Lung (tissue), 12 donors: ENCODE results near the gene NRP2. TPM values are rescaled to one million over a fixed set of nuclear protein-coding genes. Genes with fewer than 3 reads are reported as not detected.

Experiments used
- ATAC-seq: fragments of 200-7000 bp; cut with Tn5 transposase; one replicate; pipeline ENCODE4 v1.9.1; 2020; ENCODE audit warnings: moderate number of reproducible peaks; ENCODE audit not compliant: insufficient read depth, low FRiP score
- DNase-seq, 3 donors: peaks; one replicate each; pipeline ENCODE4 v3.0.0-alpha.2; 2013 to 2017
- H3K27ac ChIP-seq, 2 donors: one replicate each; pipeline ENCODE4 v1.5.1; 2013; ENCODE audit warnings: mild to moderate bottlenecking in 2 of 2, moderate library complexity in 2 of 2, control low read depth in 1 of 2, inconsistent platforms in 1 of 2, low read depth in 1 of 2, low read length in 1 of 2
- H3K27me3 ChIP-seq, 3 donors: one replicate each; pipeline ENCODE4 v1.5.1; 2013; ENCODE audit warnings: low read length in 2 of 3; ENCODE audit not compliant: control insufficient read depth in 3 of 3, insufficient read depth in 3 of 3
- H3K36me3 ChIP-seq, 4 donors: one replicate each; pipeline ENCODE4 v1.5.1; 2013; ENCODE audit warnings: low read length in 4 of 4, mild to moderate bottlenecking in 1 of 4, moderate library complexity in 1 of 4; ENCODE audit not compliant: control insufficient read depth in 4 of 4, insufficient read depth in 4 of 4
- H3K4me1 ChIP-seq, 5 donors: one replicate each; pipeline ENCODE4 v1.5.1; 2013; ENCODE audit warnings: low read length in 5 of 5, mild to moderate bottlenecking in 2 of 5, moderate library complexity in 1 of 5; ENCODE audit not compliant: control insufficient read depth in 5 of 5, insufficient read depth in 5 of 5
- H3K4me3 ChIP-seq: one replicate; pipeline ENCODE4 v1.5.1; 2013; ENCODE audit warnings: mild to moderate bottlenecking, control low read depth, moderate library complexity
- H3K9ac ChIP-seq, 2 donors: one replicate each; pipeline ENCODE4 v1.5.1; 2013; ENCODE audit warnings: low read length in 2 of 2, control low read depth in 1 of 2; ENCODE audit not compliant: insufficient read depth in 1 of 2
- H3K9me3 ChIP-seq, 4 donors: one replicate each; pipeline ENCODE4 v1.5.1; 2013; ENCODE audit warnings: low read length in 3 of 4, mild to moderate bottlenecking in 1 of 4, moderate library complexity in 1 of 4; ENCODE audit not compliant: control insufficient read depth in 4 of 4, insufficient read depth in 3 of 4
- WGBS, 2 donors: extraction: QIAGEN DNeasy Blood & Tissue Kit; methylation state at CpG; one replicate each; pipeline ENCODE4 v1.1.7; 2013; 5-methylcytosine and 5-hydroxymethylcytosine counted together
- polyA plus RNA-seq, 2 donors: library from polyadenylated mRNA; stranded (reverse); fragments of 200-250 nt; gene quantifications; one replicate each; pipeline ENCODE4 v1.2.1, GENCODE V29; 2013
- total RNA-seq, 2 donors: library from RNA; depleted of rRNA in 1 of 2; stranded (reverse); fragments of >200 nt in 1 of 2; gene quantifications; one replicate each; pipeline ENCODE4 v1.2.1, GENCODE V29; 2014 to 2021
- TF ChIP-seq, protein P1 (sequence below): IDR thresholded peaks from 2 replicates; pipeline ENCODE4 v1.5.1; 2012; ENCODE audit warnings: mild to moderate bottlenecking; ENCODE audit errors: control extremely low read depth, extremely low read depth
- donor health status: control.
- donor health status: control.
- donor health status: Bipolar disorder and iron deficiency.
- donor health status: healthy.
- donor health status: DM: yes; HTN: yes; CAD: no.

The NRP2 gene
- total and polyA plus RNA-seq, 4 donors = 20.4 to 125 (median 63.2) TPM

- Histone ChIP-seq H3K4me3 (no peak overlapping the region), H3K4me1 (peaks cover 0 to 13% (median 2%) of the 10 kb centered on the region in 5 donors), H3K9ac (no peak overlapping the region), H3K27me3 (peaks cover 0 to 3% (median 0%) of the 10 kb centered on the region in 3 donors), H3K36me3 (no peaks in the 10 kb centered on the region), H3K9me3 (no peaks in the 10 kb centered on the region), H3K27ac (no peak overlapping the region)
- ATAC-seq (no peak), DNase-seq (no peak)
- TF ChIP-seq, protein P1, sequence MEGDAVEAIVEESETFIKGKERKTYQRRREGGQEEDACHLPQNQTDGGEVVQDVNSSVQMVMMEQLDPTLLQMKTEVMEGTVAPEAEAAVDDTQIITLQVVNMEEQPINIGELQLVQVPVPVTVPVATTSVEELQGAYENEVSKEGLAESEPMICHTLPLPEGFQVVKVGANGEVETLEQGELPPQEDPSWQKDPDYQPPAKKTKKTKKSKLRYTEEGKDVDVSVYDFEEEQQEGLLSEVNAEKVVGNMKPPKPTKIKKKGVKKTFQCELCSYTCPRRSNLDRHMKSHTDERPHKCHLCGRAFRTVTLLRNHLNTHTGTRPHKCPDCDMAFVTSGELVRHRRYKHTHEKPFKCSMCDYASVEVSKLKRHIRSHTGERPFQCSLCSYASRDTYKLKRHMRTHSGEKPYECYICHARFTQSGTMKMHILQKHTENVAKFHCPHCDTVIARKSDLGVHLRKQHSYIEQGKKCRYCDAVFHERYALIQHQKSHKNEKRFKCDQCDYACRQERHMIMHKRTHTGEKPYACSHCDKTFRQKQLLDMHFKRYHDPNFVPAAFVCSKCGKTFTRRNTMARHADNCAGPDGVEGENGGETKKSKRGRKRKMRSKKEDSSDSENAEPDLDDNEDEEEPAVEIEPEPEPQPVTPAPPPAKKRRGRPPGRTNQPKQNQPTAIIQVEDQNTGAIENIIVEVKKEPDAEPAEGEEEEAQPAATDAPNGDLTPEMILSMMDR = no peak
- WGBS, 2 donors = 93 to 94% methylated on average over 3 of the region's 3 CpGs
Observed at GRCh38 chr2:205662206-205662965, 19.9 kb upstream of the NRP2 start.

- Histone ChIP-seq H3K4me1 (peaks cover 0 to 10% (median 0%) of the 10 kb centered on the region in 5 donors), H3K9ac (no peak overlapping the region), H3K4me3 (no peak overlapping the region), H3K36me3 (no peaks in the 10 kb centered on the region), H3K9me3 (no peaks in the 10 kb centered on the region), H3K27me3 (peaks cover 0 to 3% (median 0%) of the 10 kb centered on the region in 3 donors), H3K27ac (no peak overlapping the region)
- WGBS, 2 donors = 80 to 81% methylated on average over 2 of the region's 2 CpGs
- TF ChIP-seq, protein P1 = no peak
- ATAC-seq (no peak), DNase-seq (no peak)
Observed at GRCh38 chr2:205665791-205666190, 16.5 kb upstream of the NRP2 start.

DNA sequence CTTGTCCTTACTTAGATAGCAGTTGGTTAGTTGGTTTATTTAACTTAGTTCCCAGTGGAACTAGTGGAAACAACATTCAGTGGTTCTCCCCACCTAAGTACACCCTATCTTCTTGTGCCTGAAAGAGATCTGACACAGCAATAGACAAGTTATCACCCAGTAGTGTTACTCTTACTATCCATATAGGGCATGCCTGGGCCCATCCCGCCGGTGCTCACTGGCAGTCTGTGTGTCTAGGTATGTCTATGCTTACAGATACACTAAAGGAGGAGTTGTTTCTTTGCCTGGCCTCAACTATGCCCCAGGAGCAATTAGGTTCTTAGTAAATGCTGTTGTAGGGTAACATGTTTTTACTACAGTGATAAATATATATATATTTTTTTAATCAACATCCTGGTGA lies 12.0 kb upstream of the NRP2 start:
- H3K36me3 ChIP-seq = no peaks in the 10 kb centered on the region
- peaks cover 0 to 6% (median 0%) of the 10 kb centered on the region in 5 donors for H3K4me1 ChIP-seq
- no peak for ATAC-seq
- peaks cover 0 to 3% (median 0%) of the 10 kb centered on the region in 3 donors for H3K27me3 ChIP-seq
- no peak overlapping the region for H3K9ac ChIP-seq
- DNase-seq = no peak
- TF ChIP-seq, protein P1 = no peak
- no peaks in the 10 kb centered on the region for H3K9me3 ChIP-seq
- WGBS, 2 donors = 86 to 90% methylated on average over 2 of the region's 2 CpGs
- no peak overlapping the region for H3K27ac ChIP-seq
- H3K4me3 ChIP-seq = no peak overlapping the region

GRCh38 chr2:205673312-205673711 lies 9.0 kb upstream of the NRP2 start:
- DNase-seq (no peak), ATAC-seq (no peak)
- peaks cover 0 to 6% (median 0%) of the 10 kb centered on the region in 3 donors for H3K27me3 ChIP-seq
- H3K27ac ChIP-seq = no peak overlapping the region
- no peaks in the 10 kb centered on the region for H3K9me3 ChIP-seq
- no peak overlapping the region for H3K4me3 ChIP-seq
- TF ChIP-seq, protein P1 = no peak
- no peak overlapping the region for H3K9ac ChIP-seq
- H3K4me1 ChIP-seq = peaks cover 0 to 7% (median 2%) of the 10 kb centered on the region in 5 donors
- 64 to 76% methylated on average over 1 of the region's 1 CpG for WGBS, 2 donors
- H3K36me3 ChIP-seq = no peaks in the 10 kb centered on the region
